Raji (cell line): ENCODE data around the gene CMKLR1.

Experiments used
- POLR2A ChIP-seq: IDR thresholded peaks from 2 replicates; pipeline ENCODE4 v1.6.1; 2011; ENCODE audit warnings: low read depth, low read length, control low read depth; ENCODE audit not compliant: insufficient read depth

Gene CMKLR1

GRCh38 chr12:108368089-108368488 is 29.0 kb upstream of the CMKLR1 start:
- TF ChIP-seq POLR2A, result no peak

GRCh38 chr12:108367436-108367835 is 28.3 kb upstream of the CMKLR1 start:
- TF ChIP-seq POLR2A, result no peak

GRCh38 chr12:108365324-108365723 is 26.2 kb upstream of the CMKLR1 start:
- no peak for TF ChIP-seq POLR2A

- TF ChIP-seq POLR2A, result no peak
Measured at GRCh38 chr12:108364879-108365278, 25.8 kb upstream of the CMKLR1 start.

- TF ChIP-seq POLR2A, result no peak
Measured at GRCh38 chr12:108363565-108363964, 24.5 kb upstream of the CMKLR1 start.

GRCh38 chr12:108363165-108363564 is 24.1 kb upstream of the CMKLR1 start:
- no peak for TF ChIP-seq POLR2A

GRCh38 chr12:108361606-108362005 is 22.5 kb upstream of the CMKLR1 start:
- no peak for TF ChIP-seq POLR2A

- no peak for TF ChIP-seq POLR2A
Measured at GRCh38 chr12:108360487-108360886, 21.4 kb upstream of the CMKLR1 start.

GRCh38 chr12:108360057-108360456 is 20.9 kb upstream of the CMKLR1 start:
- TF ChIP-seq POLR2A, result no peak

GRCh38 chr12:108358580-108358965 is 19.5 kb upstream of the CMKLR1 start:
- no peak for TF ChIP-seq POLR2A

- TF ChIP-seq POLR2A, result no peak
Measured at GRCh38 chr12:108357834-108358579, 18.9 kb upstream of the CMKLR1 start.

GRCh38 chr12:108356835-108357806 is 18.0 kb upstream of the CMKLR1 start:
- TF ChIP-seq POLR2A, result no peak

- no peak for TF ChIP-seq POLR2A
Measured at GRCh38 chr12:108355069-108355468, 16.0 kb upstream of the CMKLR1 start.

GRCh38 chr12:108352591-108352990 is 13.5 kb upstream of the CMKLR1 start:
- no peak for TF ChIP-seq POLR2A

GRCh38 chr12:108350511-108350910 is 11.4 kb upstream of the CMKLR1 start:
- no peak for TF ChIP-seq POLR2A

- TF ChIP-seq POLR2A, result no peak
Measured at GRCh38 chr12:108349278-108349688, 10.2 kb upstream of the CMKLR1 start.
